GM18508 (cell line): ENCODE data around the gene NHP2.

ENCODE experiments used
- ATAC-seq: cut with Tn5 transposase; IDR thresholded peaks from one replicate; pipeline ENCODE4 v1.9.1; 2021; ENCODE audit warnings: moderate number of reproducible peaks; ENCODE audit not compliant: insufficient read depth, unreplicated experiment

Gene NHP2

DNA sequence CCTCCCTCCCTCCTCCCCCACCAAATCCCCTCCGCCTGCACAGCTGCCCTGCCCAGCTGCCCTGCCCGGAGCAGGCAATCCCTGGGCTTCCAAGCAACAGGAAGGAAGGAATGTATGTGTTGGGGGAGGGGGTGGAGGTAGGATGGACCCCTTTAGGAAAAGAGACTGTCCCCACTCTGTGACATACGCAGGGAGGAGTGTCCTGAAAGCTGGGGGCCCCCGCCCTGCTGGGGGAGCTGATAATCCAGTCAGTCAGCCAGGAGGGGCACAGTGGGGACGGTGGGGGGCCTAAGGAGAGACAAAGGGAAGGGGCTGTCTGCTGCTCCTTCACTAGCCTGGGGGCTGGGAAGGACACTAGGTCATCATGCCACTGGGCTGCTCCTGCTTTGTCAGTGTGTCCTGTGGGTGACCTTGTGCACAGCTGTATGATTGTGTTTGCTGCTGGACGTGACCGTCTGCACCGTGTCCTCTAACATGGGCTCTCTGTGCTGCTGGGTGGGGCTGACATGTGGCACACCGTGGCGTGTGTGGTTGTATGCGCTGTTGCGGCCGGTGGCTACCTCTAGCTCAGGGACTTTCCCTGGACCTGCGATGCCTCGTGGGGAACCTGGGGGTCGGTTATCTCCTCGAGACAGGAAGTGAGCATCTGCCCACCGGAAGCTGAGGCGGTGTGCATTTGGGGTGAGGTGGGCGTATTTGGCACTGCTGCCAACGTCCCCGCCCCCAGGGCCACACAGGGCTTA, 37.4 kb downstream of the NHP2 start:
- ATAC-seq: no peak

DNA sequence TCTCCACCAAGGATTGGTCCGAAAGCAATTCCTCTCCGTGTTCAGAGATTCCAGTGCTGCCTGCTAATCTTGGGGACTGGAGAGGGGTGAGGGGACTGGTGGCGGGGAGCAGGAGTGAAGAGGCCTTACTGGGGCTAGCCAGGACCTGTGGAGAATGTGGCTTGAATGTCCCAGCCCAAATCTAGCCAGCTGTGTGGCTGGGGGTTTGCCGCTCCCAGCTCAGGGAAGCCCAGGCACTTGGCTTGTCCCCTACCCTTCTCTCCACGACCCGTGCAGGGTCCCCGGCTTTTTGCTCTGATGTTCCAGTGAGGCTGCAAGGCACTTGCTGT, 37.9 kb downstream of the NHP2 start:
- ATAC-seq: no peak

DNA sequence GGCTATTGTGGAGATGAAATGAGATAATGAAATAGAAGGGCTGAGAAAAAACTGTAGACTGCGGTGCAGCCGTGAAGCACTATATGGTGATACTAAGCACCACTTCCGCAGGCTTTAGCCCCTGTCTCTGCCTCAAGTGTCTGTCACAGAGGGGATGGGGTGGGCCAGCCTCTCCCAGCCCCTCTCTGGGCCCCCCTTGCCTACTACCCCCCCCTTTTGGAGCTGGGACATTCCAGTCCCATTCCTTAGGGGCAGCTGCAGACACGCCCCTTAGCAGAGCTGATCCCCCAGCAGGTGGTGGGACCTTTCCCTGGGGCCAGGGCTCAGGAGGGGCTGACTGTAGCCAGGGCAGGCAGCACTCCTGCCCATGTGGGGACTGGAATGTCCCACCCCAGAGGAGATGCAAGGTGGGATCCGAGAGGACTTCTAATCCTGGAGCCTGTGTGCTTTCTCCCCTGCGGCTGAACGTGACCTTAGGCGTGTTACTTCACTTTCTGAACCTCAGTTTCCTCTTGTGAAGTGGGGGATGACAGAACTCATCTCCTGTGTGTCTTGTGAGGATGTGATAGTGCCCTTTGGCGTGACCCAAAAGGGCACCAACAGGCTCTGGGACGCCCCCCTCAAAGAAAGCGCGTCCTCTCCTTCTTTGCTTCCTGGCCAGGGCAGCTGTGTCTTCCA, 38.4 kb downstream of the NHP2 start:
- no peak for ATAC-seq

DNA sequence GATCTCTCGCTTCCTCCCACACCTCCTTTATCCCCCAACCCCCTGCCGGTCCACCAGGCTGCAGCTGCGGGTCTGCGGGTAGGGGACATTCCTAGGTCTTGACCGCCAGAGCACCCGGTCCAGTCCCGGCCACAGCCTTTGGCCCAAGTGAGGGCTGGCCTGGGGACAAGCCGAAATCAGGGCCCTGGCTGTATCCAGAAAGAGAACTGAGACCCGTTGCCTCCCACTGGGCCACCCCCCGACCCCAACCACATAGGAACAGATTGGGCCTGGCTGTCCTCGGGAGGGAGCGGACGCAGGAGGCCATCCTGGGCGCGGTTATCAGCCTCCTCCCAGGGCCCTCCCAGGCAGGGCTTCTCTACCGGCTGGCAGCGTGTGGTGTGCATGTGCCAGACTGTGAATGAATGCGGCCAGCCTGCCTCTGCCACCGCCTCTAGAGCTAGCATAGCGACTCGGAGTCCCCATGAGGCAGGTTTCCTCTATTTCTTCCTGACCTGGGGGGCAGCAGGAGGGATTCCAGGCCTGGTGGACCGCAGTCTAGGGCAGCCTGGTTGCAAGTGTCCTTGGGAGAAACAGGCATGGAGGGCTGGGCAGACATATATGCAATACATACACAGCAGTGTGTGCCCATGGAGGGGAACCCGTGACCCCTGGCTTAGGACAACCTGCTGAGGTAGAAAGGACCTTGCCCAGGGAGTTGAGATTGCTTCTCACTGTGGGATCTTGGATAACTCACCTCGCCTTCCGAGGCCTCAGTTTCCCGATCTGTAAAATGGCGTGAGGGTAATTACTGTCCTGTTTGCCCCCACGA, 39.2 kb downstream of the NHP2 start:
- no peak for ATAC-seq

DNA sequence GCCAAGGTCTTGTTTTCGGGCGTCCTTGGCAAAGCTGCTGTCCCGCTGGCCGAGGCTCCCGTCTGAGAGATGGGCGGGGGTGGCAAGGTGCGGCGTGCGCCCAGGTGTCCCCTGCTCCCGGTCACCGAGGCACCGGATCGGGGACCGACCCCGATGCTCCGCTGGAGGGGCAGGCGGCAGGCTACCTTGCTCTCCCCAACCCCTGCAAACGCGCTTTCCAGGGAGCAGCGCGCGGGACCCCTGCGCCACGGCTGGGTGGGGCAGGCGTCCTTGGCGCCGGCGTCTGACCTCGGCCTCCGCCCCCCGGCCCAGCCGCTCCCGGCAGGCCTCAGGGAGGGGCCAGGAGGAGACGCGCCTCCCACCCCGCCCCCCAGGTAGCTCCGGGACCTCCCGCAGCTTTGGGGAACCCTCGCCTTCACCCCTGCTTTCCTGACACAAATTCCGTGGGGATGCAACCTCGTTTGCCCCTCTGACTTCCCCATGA, 39.8 kb downstream of the NHP2 start:
- no peak for ATAC-seq

DNA sequence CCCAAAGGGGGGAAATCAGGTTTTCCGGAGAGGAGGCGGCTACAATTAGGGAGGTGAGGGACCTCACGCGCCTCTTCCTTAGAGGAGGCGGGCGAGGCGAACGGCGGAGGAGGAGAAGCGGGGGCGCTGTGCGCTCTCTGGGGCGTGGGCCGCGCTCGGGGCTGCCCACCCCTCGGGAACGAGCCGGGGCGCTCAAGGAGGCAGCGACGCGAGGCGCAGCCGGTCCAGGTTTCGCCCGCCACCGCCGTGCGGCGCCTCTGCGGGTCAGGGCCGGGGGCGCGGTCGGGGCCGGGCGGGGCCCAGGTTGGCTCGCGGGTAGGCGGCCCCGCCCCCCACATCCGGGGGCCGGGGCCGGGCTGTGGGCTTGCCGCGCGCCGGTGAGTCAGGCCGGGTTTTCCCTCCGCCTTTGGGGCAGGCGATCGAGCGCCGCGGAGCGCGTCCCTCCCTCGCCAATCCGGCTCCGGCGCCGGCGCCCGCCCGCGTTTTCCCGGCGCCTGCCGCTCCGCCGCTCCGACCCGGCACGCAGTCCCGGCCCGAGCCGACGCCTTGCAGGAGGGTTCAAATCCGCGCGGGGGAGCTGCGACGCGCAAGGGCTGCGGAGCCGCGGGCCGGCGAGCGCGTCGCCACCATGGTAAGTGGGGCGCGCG, 40.4 kb downstream of the NHP2 start, which contains the start of gene N4BP3:
TSS of gene N4BP3 (plus strand) at position 392 of the 647 bp plus-strand sequence. CDS start 6,052 bp downstream, outside the sequence.
- no peak for ATAC-seq

DNA sequence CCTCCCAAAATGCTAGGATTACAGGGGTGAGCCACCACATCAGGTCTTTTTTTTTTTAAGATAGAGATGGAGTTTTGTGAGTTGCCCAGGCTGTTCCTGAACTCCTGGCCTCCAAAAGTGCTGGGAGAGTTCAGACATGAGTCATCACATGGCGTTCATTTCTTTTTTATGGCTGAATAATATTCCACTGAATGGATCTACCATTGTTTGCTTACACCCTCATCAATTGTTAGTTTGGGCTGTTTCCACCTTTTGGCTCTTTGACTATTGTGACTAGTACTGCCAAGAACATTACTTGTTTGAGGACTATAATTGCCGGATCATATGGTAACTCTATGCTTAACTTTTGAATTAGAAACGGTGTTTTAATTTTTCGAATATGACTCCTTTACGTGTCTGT, 41.1 kb downstream of the NHP2 start:
- no peak for ATAC-seq

DNA sequence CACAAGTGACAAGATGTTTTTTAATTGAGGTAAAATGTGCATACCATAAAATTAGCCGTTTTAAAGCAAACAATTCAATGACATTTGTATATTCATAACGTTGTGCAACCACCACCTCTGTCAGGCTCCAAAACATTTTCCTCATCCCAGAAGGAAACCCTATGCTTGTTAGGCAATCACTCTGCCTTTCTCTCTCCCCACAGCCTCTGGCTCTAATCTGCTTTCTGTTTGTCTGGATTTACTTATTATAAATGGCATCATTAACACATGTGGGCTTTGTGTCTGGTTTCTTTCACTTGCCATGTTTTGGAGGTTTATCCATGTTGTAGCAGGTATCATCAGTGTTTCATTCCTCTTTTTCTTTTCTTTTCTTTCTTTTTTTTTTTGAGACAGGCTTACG, 41.8 kb downstream of the NHP2 start:
- no peak for ATAC-seq

DNA sequence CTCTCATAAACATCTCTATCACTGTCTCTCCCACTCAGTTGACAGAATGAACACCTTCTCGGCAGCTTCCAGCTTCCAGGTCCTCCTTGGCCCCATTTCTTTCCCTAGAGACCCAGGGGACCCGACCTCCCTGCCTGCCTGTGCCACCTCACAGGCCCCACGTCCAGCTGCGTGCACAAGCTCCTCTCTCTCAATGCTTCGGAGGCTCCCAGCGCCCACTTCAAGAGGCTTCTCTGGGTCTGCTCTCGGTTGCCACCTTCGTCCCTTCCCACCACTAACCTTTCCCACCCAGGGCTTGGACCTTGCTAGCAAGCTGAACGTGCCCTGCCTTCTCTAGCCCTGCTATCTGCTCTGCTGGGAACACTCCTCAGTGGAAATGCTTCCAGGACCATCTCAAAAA, 43.2 kb downstream of the NHP2 start:
- no peak for ATAC-seq

DNA sequence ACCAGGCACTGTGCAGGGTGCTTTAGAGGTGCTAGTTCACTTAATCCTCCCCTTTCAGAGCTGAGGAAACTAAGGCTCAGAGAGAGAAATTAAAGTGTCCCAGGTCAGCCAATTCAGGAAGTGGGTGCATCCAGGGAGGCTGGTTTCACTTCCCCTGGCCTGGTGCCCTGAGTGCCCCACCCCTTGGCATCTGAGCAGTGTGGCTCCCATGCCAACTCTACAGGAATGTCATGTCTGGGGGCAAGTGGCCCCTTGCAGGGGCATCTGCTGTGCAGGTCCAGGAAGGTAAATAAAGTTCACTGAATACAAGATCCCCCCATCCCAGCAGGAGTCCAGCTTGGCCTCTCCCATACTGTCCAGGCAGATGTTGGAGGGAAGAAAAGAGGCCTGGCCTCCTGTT, 44.7 kb downstream of the NHP2 start:
- ATAC-seq: no peak

DNA sequence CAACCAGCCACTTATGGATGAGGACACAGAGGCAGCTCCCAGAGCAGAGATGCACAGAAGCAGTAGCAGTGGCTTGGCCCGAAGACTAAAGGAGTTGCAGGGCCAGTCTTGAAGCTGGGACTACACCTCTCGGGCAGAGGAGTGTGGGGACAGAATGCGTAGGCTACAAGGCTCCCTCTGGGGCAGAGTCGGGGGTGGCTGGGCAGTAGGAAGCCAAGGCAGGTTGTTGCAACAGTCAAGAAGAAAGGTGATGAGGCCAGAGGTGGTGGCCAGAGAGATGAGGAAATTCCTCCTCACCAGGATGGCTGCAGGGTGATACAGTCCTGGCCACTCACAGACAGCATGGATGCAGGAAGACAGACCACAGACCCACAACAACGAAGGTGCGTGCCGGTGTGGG, 45.2 kb downstream of the NHP2 start:
- no peak for ATAC-seq

DNA sequence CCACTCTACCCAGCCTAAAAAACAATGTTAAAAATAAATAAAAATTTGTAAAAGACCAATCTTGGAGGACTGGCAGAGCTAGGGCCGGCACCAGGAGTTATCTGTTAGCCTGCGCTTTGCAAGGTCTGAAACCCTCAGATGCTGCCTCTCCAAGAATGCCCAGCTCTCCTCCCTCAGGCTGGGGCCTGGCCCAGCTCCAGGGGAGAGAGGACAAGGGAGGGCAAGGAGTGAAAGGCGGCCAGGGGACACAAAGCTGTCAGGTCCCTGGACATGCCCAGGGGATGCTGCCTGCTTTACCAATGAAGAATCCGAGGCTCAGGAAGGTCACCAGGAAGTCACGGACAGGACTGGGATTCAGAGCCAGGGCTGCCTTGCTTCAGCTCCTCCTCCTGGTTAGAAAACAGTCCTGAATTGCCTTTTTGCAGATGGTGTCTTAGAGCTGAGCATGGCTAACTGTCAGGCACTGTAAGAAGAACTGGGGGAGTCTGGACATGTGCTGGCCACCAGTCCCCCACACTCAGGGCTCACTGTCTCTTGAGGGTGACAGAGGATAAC, 45.9 kb downstream of the NHP2 start:
- no peak for ATAC-seq

DNA sequence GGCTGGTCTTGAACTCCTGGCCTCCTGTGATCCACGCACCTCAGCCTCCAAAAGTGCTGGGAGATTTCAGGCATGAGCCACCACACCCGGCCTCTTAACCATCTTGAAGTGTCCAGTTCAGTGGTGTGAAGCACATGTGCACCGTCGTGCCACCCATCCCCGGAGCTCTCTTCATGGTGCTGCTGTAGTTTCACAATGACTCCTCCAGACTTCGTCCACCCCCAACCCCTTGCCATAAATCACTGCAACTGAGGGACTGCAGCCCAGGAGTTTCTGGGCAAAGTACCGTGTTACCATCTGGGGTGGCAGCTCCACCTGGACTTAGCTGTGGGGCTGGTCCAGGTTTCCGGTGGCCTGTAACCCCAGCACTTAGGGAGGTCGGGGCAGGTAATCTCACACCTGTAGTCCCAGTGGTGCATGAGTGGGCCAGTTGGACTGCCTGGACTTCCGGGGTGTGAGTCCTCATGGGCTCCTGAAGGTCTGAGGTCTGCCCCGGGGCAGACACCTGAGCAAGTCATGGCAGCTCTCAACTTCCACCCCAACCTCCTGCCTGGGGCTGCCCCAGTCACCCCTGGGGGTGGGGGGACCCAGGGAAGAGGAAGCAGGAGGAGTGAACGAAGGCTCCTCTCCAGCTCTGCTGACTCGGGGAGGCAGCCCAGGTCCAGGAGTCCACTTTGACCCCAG, 47.0 kb downstream of the NHP2 start:
- no peak for ATAC-seq

DNA sequence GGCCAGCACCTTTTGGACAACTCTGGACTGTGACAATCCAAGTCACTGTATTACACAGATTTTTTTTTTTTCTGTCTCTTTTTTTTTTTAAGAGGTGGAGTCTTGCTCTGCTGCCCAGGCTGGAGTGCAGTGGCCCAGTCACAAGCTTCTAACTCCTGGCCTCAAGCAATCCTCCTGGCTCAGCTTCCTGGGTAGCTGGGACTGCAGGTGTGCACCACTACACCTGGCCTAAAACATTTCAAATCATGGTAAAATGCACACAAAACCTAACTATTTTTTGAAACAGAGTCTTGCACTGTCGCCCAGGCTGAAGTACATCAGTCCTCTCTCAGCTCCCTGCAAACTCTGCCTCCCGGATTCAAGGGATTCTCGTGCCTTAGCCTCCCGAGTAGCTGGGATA, 47.6 kb downstream of the NHP2 start:
- no peak for ATAC-seq

DNA sequence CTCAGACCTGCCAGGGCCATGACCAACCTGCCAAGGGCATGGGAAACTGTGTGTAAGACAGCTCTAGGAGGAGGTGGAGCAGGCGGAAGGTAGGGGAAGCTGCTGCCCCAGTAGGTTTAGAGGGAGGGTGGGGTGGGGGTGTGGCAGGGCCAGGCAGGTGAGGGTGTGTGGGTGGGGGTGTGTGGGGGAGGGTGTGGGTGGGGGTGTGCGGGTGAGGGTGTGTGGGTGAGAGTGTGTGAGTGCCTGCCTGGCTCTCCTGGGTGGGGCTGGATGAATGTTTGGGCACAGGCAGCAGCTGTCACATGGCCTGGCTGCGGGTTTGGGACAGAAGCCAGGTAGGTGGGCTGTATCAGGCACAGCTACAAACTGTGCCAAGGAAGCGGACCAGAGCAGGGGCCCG, 49.2 kb downstream of the NHP2 start:
- ATAC-seq: no peak

DNA sequence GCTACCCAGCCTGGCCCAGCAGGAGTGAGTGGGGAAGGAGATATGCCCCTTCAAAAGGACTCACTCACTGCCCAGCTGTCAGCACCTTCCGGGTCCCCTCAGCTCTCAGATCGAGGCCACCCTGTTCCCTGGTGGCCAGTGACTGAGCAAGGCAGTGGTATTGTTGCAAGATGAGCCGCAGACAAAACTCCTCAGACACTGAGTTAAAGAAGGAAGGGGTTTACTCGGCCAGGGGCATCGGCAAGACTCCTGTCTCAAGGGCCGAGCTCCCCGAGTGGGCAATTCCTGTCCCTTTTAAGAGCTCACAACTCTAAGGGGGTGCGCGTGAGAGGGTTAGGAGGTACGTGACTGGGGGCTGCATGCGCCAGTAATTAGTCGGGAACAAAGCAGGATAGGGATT, 50.1 kb downstream of the NHP2 start:
- ATAC-seq: no peak
